ENCODE measurements around the gene SH3BP5. TPM values are rescaled to one million over a fixed set of nuclear protein-coding genes. Genes with fewer than 3 reads are reported as not detected.

Gene SH3BP5
- total and polyA plus RNA-seq, 2 donors (not counting 1 experiment from before 2014, with no cell fraction given): 76.6 to 92.3 TPM

DNA sequence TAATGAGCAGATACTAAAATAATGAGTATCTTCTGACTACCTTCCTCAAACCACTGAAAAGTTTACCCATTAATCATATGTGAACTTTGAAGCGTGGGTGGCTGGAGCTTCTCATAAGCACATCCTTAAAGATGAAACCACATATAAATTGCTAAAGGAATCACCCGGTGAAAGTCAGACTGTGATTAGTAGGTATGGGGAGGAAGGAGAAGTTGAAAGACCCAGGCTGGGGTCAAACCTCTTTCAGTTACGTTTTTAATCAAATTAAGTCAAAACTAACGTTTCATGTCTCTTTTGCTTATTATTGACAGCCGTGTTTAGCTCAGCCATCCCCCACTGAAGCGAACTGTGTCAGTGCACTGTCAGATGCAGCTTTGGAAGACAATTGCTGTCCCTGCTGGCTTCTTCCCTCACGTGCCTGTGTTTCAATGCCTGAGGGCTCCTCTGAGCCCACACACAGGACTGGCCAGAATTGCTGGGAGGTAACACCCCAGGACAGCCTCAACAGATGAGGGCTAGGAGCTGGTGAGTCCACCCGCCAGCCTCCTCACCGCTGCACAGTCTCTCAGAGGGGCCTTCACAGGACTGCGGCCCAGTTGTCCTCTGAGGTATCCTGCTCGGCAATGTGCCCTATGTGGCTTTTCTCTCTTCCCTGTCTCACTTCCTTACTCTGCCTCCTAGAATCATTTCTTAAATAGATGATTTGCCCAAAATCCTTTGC lies 29.3 kb upstream of the SH3BP5 start:
- Histone ChIP-seq H3K9ac (ENCODE audit: low read length) (peak overlapping the region; percentile 39), H3K27ac (ENCODE audit: low read length in 2 of 2) (peak overlapping the region; percentile 95 to 96), H4K20me1 (ENCODE audit: control insufficient read depth, insufficient read depth, low read length, poor library complexity, severe bottlenecking) (no peaks in the 10 kb centered on the region), H3K27me3 (replicated peaks in 1 of 4; ENCODE audit: control extremely low read depth in 1 of 4, control insufficient read depth in 3 of 4, insufficient read depth in 4 of 4, low read length in 3 of 4) (no peaks in the 10 kb centered on the region), H3K79me2 (ENCODE audit: control insufficient read depth, insufficient read depth, low read length) (peaks cover 7% of the 10 kb centered on the region), H3K36me3 (replicated peaks in 1 of 2; ENCODE audit: control extremely low read depth in 1 of 2, control insufficient read depth in 1 of 2, extremely low read depth in 1 of 2, insufficient read depth in 2 of 2, low read length in 1 of 2) (no peaks in the 10 kb centered on the region), H3K9me3 (ENCODE audit: control extremely low read depth in 1 of 3, control insufficient read depth in 2 of 3, insufficient read depth in 1 of 3, low read length in 2 of 3) (peaks cover 0 to 3% (median 0%) of the 10 kb centered on the region in 3 donors), H2AFZ (ENCODE audit: insufficient read depth, low read depth, low read length, poor library complexity, severe bottlenecking) (peak overlapping the region; percentile 77), H3K4me2 (replicated peaks; ENCODE audit: low read depth, low read length, poor library complexity, severe bottlenecking) (peak overlapping the region; percentile 69), H3K4me1 (ENCODE audit: control insufficient read depth in 2 of 2, insufficient read depth in 2 of 2, low read length in 2 of 2) (peaks cover 48 to 62% of the 10 kb centered on the region in 2 donors), H3K4me3 (ENCODE audit: control extremely low read depth in 1 of 5, extremely low read depth in 1 of 5, insufficient read depth in 1 of 5, low read depth in 2 of 5, low read length in 4 of 5) (peak overlapping the region; percentile 5 to 54 (median 19))
- ATAC-seq (ENCODE audit: low read depth) (peak; percentile 66), DNase-seq (peak; percentile 64)
- CTCF ChIA-PET: interaction anchor here (0.7 to 5.5 kb wide), 17 partner anchors 13 to 156 kb away, joined by 3 to 41 read pairs (median 5); partner anchors contain the start of genes CAPN7 and SH3BP5
- 17% methylated on average over 9 of the region's 11 CpGs for WGBS (ENCODE audit: insufficient coverage)
- Mint-ChIP-seq H3K27me3 (no peaks in the 10 kb centered on the region), H3K4me1 (peaks cover 59% of the 10 kb centered on the region), H3K4me3 (peak overlapping the region; percentile 76), H3K27ac (peak overlapping the region; percentile 80), H3K9me3 (ENCODE audit: insufficient read depth) (no peaks in the 10 kb centered on the region)
- TF ChIP-seq EZH2 (IDR thresholded peaks at IDR 0.05; ENCODE audit: borderline replicate concordance, insufficient read depth, low read depth, low read length, poor library complexity, severe bottlenecking) (no peak), CTCF (IDR thresholded peaks at IDR 0.05) (no peak)
- POLR2A ChIA-PET: interaction anchor here (0.7 to 1.9 kb wide), 7 partner anchors 14 to 88 kb away, joined by 3 to 13 read pairs (median 5); partner anchors contain the start of gene SH3BP5
- intact Hi-C loops (cut with micrococcal nuclease): loop anchor here (1.0 to 5.0 kb wide), 4 partner anchors 16 to 36 kb away; partner anchors contain the start of gene SH3BP5

Data from B cell (primary cell).